HG02623 (cell line): ENCODE results near the gene EML4.

Experiments used
- ATAC-seq: cut with Tn5 transposase; IDR thresholded peaks from one replicate; pipeline ENCODE4 v1.9.1; 2021; ENCODE audit warnings: moderate library complexity; ENCODE audit not compliant: unreplicated experiment

EML4 gene

DNA sequence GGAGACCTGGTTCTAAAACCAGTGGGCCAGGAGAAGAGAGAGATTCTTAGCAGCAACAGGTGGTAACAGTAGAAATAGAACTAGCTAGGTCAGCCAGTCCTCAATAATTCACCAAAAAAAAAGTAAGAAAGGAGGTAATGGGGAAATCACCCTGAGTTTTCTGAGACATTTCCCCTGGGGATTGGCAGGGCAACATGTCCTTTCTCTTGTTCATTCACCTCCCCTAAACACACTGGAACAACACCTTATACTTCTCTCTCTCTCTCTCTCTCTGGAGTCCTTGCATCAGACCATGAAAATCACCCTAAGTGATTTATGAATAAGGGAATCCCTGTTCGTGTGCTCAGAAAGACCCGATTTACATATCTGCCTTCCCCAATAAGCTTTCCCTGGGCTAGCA, 127.1 kb downstream of the EML4 start:
- ATAC-seq, result peak; percentile 54

DNA sequence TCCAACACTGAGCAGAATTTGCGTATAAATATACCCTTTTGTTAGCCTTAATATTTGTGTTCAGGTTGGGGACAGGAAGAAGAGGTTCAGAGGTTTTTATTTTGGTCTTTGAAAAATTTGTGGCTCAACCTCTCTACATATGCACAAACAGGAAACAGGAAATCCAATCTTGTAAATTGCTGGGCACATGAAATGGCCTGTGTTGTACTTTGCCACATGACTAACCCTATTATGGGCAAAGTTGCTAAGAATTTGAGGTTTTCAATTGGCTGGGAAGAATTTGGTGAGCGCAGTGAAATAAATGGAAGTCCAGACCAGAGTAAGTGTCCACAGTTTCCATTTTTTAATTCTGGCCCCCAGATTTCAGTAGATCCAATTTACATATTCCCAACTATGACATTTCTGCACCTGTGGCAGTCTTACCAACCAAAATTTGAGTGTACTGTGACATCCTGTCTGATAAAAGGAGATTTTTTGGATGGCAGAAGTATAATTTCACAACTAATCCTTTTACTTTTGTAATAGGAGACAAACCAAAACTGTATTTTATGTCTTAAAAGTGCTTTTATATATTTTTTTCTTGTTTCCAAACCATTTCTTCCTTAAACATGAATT, 128.3 kb downstream of the EML4 start:
- no peak for ATAC-seq

DNA sequence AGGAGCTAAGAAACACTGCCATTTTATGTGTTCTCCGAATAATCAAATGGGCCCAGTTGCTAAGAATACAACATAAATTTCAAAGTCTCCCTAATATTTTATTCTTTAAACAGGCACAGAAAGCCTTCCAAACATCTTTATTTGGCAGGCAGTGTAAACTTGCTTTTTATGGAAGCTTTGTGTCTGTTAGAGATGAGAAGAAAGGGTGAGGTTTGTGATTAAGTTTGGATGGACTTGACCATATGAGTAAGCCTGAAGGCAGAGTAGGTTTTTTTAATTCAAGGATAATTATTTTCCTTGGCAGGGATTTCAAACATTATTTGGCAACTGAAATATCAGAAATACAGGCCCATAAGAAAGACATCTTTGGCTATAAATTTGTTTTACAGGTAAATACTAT, 129.0 kb downstream of the EML4 start:
- no peak for ATAC-seq

DNA sequence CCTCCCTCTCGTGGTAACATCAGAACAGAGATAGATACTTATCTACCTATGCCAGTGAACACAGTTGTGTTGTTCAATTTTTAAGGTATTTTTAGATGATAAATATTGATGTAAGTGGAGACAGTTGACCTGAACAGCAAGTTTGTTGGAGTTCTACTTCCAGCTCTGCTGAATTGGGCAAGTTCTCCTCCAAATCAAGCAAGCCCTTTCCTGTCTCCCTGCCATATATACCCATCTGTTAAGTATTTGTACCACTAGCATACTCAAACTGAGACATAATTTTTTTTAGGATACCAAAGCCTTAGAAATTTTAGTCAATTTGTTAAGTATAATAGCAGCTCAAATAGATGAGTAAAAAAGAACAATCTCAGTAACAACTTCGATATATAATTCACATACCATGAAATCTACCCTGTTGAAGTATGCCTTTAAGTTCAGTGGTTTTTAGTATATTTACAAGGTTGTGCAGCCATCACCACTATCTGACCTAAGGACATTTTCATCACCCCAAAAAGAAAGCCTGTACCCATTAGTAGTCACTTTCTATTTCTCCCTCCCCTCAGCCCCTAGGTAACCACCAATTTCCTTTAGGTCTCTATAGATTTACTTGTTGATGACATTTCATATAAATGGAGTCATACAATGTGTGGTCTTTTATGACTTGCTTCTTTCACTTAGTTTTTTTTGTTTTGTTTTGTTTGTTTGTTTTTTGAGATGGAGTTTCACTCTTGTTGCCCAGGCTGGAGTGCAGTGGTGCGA, 130.0 kb downstream of the EML4 start:
- ATAC-seq, result no peak

DNA sequence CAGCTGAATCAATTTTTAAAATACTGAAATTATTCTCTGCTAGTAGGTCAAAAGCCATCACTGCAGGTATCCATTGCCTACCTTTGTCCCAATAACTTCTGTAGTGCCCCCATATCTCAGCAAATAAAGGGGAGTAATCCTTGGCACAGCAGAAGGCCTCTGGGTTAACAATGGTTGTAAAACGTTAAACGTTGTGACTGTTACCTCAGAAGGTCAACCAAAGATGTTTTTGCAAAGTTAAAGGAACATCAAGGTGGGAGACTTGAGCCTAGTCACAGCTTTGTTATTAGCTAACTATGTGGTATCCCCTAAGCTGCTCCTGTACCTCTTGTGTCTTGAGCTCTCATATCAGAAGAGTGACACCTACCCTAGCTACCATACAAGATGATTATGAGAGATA, 131.4 kb downstream of the EML4 start:
- no peak for ATAC-seq

DNA sequence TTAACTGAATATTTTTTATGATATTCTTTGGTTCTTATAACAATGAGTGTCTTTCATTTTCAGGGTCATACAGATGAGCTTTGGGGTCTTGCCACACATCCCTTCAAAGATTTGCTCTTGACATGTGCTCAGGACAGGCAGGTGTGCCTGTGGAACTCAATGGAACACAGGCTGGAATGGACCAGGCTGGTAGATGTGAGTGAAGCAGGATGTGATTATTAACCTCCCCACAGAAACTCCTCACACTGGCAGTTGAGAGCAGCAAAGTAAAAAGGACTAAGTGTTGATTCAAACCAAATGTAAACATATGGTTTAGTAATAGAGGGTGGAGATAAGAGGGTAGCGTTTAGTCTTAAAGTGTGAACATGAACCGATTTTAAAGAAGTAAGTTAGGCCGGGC, 134.1 kb downstream of the EML4 start:
- ATAC-seq, result no peak

DNA sequence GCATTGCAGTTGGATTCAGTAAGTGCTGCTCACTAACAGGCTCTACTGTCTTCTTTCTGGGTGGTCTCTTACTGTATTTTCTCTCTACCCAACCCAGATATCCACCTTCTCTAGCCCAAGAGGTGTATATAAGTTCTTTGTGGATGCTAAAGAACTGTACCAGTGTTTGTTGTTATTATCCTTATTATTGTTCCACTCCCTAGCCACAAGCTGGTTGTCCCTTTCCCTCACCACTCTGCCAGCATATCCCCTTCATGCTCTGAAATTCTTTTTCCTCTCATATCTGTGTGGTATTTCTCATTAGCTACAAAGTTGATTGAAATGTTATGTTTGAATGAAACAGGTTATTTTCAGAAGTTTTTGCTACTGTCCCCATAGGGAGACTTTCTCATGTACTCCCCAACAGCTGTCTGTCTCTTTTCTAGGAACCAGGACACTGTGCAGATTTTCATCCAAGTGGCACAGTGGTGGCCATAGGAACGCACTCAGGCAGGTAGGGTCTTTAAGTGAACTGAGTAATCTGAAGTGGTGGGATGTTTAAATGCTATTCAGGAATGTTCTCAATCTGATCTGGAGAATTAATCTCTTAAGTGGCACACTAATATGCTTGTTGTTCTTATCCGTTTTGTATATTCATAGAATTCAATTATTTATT, 135.0 kb downstream of the EML4 start:
- ATAC-seq, result no peak

DNA sequence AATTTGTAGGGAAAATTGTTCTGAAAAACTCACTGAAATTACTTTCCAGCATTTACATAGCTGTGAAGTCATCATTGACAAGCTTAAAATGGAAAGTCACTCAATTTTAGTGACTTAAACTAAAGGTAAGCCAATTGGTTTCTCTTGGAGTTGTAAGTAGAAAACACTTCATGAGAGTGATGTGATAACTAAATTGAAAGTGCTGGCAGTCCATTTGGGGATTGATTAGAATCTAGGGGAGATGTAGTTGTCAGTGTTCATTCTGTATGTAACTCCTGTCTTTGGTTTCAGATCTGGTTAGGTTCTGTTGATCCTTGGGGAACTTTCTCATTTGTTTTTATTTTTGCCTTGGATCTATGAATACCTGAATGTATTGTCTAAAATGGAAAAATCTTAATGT, 138.0 kb downstream of the EML4 start:
- ATAC-seq, result no peak

DNA sequence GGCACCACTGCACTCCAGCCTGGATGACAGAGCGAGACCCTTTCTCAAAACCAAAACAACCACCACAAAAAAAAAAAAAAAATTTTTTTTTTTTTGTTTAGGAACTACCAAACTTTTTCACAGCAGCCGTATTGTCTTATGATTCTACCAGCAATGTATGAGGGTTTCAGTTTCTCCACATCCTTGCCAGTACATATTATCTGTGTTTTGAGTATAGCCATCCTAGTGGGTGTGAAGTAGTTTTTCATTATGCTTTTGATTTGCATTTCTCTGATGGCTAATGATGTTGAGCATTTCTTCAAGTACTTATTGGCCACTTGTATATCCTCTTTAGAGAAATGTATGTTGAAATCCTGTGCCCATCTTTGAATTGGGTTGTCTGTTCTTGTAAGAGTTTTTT, 140.2 kb downstream of the EML4 start:
- ATAC-seq, result no peak

DNA sequence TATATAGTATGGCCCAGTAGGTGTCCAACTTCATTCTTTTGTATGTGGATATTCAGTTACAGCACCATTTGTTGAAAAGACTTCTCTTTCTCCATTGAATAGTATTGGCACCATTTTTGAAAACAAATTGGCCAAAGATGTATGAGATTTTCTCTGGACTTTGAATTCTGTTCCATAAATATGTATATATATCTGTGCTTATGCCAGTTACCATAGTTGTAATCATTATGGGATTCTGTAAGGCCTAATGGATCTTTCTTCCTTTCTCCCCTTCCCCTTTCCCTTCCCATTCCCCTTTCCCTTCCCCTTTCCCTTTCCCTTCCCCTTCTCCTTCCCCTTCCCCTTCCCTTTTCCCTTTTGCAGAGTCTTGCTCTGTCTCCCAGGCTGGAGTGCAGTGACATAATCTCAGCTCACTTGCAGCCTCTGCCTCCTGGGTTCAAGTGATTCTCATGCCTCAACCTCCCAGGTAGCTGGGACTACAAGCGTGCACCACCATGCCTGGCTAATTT, 140.9 kb downstream of the EML4 start:
- no peak for ATAC-seq

DNA sequence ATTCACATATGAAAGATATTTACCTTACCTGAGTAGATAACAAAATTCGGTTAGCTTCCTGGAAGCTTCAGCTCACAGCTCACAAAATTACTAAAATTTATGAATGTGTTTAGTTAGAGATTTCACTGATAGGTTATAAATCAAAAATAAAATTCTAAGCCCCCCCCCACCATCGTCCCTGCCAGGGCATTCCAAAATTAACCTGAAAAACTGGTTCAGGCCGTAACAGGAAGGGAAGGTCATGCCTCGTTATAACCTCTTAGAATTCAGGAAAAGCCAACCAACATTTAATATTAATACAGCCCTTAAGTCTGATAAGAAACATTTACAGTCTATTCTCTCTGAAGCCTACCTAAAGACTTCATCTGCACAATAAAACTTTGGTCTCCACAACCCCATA, 143.0 kb downstream of the EML4 start:
- no peak for ATAC-seq

DNA sequence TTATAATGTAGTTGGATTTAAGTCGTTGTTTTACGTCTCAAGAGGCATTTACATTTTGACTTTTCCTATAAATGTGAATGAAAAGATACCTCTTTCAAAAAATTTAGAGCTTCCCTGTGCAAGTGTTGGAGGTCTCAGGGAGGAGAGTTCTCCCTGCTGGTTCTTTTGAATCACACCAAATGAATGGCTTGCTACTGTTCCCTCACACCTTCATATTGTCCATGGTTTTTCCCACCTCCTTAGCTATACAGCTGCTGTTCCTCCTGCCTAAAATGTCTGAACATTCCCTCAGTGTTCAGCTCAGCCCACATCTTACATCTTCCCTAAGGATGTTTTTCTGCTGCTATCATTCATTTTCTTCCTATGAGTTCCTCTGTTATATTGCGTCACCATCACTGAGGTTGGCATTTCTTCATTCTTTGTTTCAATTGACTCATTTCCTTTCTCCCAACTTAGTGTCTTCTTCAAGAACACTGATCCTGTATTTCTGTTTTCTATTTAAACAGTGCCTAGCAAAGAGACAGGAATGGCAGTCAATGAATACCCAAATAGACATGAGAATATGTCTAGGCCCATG, 145.8 kb downstream of the EML4 start:
- ATAC-seq, result no peak

DNA sequence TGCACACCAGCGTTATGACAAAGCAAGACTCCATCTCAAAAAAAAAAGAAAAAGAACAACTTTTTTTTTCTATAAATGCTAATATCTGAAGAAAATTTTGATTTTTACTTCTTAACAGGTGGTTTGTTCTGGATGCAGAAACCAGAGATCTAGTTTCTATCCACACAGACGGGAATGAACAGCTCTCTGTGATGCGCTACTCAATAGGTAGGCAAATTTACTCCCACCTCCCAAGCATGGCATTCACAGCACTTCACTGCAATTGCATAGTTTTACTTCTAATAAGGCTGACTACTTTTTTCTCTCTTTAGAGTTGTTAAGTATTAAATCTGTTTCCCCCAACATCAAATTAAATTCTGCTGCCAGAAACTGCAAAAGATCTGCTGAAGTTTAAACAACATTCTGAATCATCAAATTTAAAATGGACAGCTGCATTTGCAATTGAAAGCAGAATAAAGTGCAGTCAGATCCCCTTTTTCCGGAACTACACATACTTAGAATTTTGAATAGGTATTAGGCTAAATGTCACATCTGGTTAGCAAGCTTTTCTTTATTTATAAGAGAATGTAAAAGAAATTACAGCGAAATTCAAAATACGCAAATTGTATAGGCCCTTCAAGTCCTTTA, 146.8 kb downstream of the EML4 start:
- no peak for ATAC-seq

DNA sequence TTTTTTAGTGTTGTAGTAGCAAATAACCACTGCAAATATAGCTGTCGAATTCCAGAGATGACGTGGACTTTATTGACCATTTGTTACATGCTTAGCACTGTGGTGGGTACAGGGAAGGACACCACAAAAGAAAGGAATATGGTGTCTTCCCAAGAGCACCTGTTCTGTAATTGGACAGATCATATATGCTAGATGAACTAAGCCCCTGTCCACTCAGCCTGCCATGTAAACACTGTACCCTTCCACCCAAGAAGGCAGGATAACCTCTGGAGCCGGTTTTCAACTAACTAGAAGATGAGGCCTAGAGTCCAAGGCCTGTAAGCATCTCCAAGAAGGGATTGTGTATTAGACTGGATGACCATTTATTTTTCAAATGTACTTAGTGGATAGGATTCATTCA, 147.8 kb downstream of the EML4 start:
- ATAC-seq, result no peak

DNA sequence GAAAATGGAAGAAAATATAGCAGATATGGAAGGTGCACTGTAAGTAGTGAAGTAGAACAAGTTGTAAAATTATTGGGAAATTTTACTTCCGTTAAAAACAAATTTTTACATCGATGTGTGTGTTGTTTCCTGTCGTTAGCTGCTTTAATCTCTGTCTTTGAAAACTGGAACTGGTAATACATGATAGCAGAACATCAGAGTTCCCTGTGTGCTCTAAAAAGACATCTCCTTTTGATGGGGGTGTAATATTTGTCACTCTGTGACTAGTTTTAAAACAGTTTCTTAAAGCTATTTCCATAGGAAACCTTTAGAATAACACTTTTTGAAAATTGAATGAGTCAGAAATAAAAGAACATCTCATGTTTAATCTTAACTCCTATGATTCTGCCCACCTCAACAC, 148.3 kb downstream of the EML4 start:
- ATAC-seq, result no peak

DNA sequence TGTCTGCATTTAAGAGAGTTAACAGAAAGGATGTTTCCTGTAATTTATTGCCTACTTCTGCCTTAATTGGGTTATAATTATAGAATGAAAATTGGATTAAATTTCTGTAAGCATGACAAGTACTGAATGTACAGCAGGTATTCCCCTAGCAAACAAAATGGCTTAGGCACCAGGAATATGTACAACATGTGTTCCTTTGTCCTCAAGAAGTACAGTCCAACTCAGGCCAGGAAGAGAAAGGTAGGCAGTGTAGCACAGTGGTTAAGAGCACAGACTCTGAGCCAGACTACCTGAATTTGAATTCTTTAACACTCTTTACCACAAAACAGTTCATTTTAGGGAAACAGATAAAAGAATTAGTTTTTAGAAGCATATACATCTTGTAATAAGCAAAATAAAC, 148.8 kb downstream of the EML4 start:
- no peak for ATAC-seq

DNA sequence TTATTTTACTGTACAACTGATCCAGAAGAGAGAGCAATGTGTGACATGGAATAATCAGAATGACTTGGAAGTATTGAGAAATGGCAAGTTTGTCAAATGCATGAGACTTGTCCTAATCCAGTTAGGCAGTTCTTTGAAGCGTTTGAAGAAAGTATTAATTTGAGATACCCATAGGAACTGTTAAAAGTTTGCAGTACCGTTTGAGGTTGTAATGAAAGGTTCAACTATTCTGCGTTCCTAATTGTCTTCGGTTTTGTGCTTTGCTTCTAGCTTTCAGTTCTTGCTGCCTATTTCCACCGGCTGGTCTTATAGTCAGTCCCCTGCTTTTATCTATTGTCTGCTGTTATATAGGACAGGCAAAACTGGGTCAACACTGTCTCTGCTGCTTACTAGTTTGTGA, 150.1 kb downstream of the EML4 start:
- ATAC-seq, result no peak

DNA sequence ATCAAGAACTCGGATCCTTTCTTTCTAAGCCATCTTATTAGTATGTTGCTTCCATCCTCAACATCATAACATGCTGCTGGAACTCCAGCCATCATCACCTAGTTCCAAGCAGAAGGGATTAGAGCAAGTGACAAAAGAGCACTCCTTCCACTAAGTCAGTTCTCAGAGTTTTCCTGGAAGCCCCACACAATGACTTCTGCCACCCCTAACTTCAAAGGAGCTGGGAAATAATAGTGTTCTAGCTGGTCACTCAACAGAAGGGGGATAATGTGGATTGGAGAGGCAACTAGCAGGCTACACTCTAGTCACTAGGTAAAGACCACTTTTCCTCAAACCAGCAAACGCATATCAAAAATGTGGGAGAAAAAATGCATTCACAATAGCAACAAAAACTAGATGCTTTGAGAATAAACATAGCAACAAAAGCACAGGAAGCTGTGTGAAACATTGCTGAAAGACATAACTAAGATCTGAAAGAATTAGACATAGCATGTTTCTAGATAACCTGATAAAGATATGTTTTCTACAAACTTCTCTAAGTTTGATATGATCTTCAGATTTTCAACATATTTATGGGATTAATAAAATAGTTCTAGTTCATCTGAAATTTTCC, 152.4 kb downstream of the EML4 start:
- no peak for ATAC-seq

DNA sequence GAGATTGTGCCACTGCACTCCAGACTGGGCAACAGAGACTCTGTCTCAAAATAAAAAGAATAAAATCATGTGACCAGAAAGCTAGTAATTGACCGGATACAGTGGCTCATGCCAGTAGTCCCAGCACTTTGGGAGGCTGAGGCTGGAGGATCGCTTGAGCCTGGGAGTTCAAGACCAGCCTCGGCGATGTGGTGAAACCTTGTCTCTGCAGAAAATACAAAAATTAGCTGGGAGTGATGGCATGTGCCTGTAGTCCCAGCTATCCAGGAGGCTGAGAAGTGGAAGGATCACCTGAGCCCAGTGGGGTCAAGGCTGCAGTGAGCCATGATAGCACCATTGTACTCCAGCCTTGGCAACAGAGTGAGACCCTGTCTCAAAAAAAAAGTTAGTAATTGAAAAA, 155.1 kb downstream of the EML4 start:
- no peak for ATAC-seq

DNA sequence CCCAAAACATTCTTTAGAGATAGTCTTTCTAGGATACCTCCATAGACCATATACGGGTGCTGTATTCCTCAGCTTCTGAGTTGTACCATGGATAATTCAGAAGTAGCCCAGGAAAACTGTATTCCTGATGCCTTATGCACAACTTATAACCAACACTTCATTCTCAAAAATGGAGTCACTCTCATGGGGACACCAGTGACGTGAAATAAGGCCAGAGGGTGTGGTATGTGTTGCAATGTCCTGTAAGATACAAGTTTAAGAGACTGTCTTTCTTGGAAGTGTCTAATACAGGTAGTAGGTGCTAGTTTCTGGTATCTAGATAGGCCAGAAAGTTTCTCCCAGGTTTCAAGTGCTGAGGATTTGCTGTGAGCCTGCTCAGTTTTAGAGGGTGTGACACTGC, 155.8 kb downstream of the EML4 start:
- ATAC-seq, result no peak

DNA sequence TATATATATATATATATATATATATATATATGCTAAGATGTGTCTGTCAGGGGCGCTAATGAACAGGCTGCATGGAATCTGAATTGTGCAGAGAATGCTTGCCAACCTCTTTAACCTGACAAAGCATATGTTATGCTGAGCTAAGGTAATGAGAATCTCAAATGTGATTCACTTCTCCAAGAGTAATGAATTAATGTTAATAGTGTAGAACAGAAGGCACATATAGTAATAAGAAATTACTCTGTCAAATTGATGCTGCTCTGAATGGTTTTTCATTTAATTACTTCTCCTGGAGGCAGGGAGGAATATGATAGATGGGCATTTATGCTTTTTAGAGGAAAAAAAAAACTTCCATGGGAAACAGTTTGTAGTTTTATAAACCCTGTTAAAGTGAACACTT, 156.5 kb downstream of the EML4 start:
- ATAC-seq, result no peak
